ENCODE results near the gene COQ8B.

COQ8B gene

GRCh38 chr19:40700083-40700482 lies 16.6 kb downstream of the COQ8B start:
- no peak for TF ChIP-seq CTCF (IDR thresholded peaks at IDR 0.05; ENCODE audit: insufficient read depth, missing control alignments)
- FAIRE-seq (no peak), DNase-seq (ENCODE audit: insufficient read length, low spot score) (no peak)

GRCh38 chr19:40697007-40697406 lies 19.7 kb downstream of the COQ8B start:
- FAIRE-seq, result no peak
- no peak for TF ChIP-seq CTCF (IDR thresholded peaks at IDR 0.05; ENCODE audit: insufficient read depth, missing control alignments)
- no peak for DNase-seq (ENCODE audit: insufficient read length, low spot score)

DNA sequence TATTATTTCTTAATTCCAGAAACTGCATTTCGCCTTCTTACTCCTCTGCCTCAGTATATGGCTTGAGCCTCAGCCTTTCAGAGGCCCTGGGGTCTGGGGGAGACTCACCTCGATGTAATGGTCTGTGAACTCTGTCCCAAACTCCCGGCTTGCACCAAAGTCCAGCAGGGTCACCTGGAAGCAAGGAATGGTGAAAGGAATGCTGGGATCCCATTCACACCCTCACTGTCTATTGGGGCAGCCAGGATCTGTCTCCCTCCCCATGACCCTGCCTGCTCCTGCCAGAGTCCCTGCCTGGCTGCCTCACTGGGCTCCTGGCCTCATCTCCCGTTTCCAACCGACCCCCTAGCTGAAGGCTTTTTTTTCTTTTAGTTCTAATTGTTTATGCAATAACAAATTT lies 20.8 kb downstream of the COQ8B start:
- DNase-seq (ENCODE audit: insufficient read length, low spot score) (no peak), FAIRE-seq (no peak)
- no peak for TF ChIP-seq CTCF (IDR thresholded peaks at IDR 0.05; ENCODE audit: insufficient read depth, missing control alignments)

GRCh38 chr19:40693896-40694295 lies 22.8 kb downstream of the COQ8B start:
- FAIRE-seq, result no peak
- no peak for TF ChIP-seq CTCF (IDR thresholded peaks at IDR 0.05; ENCODE audit: insufficient read depth, missing control alignments)
- no peak for DNase-seq (ENCODE audit: insufficient read length, low spot score)

- TF ChIP-seq CTCF (IDR thresholded peaks at IDR 0.05; ENCODE audit: insufficient read depth, missing control alignments), result no peak
- DNase-seq (ENCODE audit: insufficient read length, low spot score) (no peak), FAIRE-seq (no peak)
Observed at GRCh38 chr19:40693150-40693788, 23.4 kb downstream of the COQ8B start.

DNA sequence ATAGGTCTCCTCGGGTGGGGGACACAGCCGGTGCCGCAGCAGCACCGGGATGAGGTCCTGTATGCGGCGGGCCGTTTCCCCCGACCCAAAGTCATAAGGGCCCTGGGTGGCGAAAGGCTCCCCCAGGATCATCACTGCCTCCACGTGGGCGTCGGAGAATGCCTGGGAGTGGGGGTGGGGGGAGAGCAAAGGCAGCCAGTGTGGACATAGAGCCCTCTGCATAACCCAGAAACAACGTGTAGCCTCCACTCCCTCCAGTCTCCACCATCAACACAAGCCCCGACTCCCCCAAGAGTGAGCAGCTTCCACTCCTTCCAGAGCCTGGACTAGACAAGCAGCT lies 24.5 kb downstream of the COQ8B start:
- FAIRE-seq (no peak), DNase-seq (ENCODE audit: insufficient read length, low spot score) (no peak)
- no peak for TF ChIP-seq CTCF (IDR thresholded peaks at IDR 0.05; ENCODE audit: insufficient read depth, missing control alignments)

DNA sequence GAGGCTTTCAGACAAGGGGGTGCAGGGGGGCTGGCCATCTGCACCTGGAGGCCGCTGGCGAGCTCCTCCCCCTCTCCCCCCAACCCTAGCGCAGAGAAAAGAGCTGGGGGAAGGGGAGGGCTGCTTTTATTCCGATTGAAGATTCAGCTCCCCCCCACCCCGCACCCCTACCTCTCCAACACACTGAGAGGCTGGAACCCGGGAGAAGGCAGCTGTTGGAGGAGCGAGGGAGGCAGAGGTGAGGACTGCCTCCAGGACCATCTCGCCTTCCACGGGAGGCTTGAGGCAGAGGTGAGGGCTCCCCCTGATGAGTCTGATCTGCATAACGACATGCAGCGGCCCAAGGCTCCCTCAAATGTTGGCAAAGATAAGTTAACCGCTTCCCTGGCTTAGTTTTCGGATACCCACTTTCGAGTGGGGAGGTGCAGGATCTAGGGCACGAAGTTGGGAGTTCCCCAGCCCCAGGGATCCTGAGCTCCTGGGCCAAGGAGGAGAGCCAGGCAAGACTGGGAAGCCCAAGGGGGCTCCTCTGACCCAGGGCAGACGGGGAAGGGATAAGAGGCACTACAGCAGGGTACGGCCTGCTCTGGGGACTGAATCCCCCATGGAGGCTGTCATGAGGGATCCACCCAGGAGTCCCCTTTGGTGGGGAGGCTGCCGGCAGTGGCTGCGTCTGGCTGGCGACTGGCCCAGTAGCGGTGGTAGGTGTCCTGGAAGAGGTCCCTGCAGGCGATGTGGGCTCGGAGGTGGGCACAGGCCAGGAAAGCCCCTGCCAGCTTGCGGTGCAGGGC lies 25.1 kb downstream of the COQ8B start:
- FAIRE-seq, result no peak
- no peak for TF ChIP-seq CTCF (IDR thresholded peaks at IDR 0.05; ENCODE audit: insufficient read depth, missing control alignments)
- DNase-seq (ENCODE audit: insufficient read length, low spot score), result peak; percentile 68
